Neural cell (in vitro differentiated cells): Measurements from ENCODE around the gene KIAA1549.

Source experiments
- CTCF ChIP-seq: fragments of 450-650 bp; IDR thresholded peaks from 2 replicates; pipeline ENCODE4 v1.5.1; 2014; ENCODE audit warnings: antibody characterized with exemption, mild to moderate bottlenecking, moderate library complexity; ENCODE audit not compliant: poor library complexity, severe bottlenecking
- EP300 ChIP-seq: fragments of 450-650 bp; conservative IDR thresholded peaks from 2 replicates; pipeline ENCODE4 v1.6.1; 2014; ENCODE audit warnings: antibody characterized with exemption, mild to moderate bottlenecking, moderate library complexity; ENCODE audit not compliant: poor library complexity, severe bottlenecking
- POLR2AphosphoS5 ChIP-seq: IDR thresholded peaks from 2 replicates; pipeline ENCODE4 v1.6.1; 2012
- TAF1 ChIP-seq: IDR thresholded peaks from 2 replicates; pipeline ENCODE4 v1.6.1; 2012; ENCODE audit warnings: low read depth

GRCh38 chr7:138838166-138838565, 143.0 kb downstream of the KIAA1549 start:
- TF ChIP-seq TAF1, result no peak
- TF ChIP-seq POLR2AphosphoS5, result no peak
- no peak for TF ChIP-seq CTCF
- TF ChIP-seq EP300, result no peak
